CD4-positive, alpha-beta T cell treated with Interleukin-2 at 100 ng/mL for 4 hours (primary cell): ENCODE results near the gene CDYL2.
A peak's percentile ranks its signal among the peaks of the same experiment; 100 is the strongest.

ENCODE experiments used
- DNase-seq: peaks from one replicate; pipeline ENCODE4 v3.0.0-alpha.2; 2020; ENCODE audit warnings: low spot score

The CDYL2 gene

DNA sequence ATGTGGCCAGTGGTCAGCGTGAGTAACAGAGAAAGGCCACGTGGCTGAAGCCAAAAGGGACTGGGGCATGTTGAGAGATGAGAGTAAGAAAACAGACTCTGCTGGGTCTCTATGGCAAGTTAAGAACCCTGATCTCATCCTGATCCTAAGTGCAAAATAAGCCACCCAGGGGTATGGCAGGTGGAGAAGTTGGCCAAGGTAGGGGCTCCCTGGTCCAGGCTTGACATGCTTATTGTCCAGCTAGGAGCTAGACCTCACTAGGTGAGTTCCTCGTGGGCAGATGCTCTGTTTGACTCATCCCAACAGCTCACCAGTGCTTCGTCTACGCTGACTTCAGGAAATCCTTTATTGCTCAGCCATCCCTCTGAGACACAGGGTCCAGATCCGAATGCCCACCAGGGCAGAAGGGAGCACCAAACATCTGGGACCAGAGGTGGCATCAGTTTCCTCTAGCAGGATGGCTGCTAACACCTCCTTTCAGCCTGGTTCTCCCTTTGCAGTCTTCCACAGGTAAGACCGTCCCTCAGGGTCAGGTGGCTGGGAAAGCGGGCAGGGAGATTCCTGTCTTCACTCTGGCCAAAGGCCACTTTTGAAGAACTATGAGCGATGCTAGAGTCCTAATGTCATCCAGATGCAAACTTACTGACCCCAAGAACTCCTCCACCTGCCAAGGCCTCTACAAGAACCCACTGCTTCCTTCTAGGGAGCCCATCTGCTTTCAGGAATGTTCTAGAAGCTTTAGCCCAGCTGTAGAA lies 99.5 kb downstream of the CDYL2 start:
- DNase-seq, result no peak

DNA sequence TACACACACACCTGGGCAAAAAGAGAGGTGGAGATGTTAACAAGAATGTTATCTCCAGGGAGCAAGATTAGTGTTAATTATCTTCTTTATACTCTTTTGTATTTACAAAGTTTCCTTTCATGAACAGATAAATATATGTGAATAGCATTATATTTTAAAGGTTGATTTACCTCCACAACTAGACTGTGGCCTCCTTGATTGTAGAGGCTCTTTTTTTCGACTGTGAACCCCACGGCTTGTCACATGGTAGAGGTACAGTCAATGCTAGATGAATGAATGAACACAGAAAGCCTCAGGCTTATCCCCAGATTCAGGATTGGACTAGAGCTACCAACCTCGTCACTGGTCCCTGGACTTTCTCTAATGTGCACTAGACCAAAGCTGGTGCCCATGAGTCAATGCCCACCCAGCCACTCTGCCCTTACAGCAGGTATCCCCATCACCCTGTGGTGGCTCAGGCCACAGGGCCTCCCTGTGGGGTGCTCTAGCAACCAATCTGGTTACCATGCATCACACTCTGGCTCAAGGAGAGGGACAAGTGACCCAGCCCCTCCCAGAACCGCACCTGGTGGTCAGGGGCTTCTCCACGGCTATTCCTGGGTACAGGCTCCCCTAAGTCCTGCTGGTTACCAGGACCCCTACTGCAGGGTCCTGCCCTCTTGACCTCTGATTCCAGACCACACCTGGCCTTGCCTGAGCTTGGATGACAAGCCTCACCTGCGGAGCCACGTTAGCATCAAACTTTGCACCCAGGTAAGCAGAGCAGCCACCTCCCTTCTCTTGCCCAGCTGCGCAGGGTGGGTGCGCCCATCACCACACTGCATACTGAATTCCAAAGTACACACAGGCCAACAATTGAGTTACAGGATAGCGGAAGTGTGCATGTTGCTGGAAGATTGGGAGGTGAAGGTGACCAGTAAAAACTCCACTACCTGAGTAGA lies 101.0 kb downstream of the CDYL2 start:
- DNase-seq, result no peak

DNA sequence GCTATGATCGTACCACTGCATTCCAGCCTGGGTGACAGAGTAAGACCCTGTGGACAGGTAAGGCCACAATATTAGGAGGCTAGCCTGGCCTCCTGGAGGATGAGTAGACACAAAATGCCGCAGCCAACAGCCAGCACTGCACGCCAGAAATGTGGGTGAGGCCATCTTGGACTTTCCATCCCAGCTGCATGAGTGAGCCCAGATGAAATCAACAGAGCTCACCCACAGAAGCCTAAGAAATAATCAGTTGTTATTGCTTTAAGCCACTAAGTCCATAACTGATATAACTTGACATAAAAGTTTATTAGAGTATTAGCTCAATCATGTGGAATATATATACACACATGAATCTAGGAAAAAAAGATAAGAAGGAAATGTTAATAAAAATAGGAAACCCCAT lies 101.7 kb downstream of the CDYL2 start:
- no peak for DNase-seq

GRCh38 chr16:80700558-80700957 lies 103.8 kb downstream of the CDYL2 start:
- no peak for DNase-seq

DNA sequence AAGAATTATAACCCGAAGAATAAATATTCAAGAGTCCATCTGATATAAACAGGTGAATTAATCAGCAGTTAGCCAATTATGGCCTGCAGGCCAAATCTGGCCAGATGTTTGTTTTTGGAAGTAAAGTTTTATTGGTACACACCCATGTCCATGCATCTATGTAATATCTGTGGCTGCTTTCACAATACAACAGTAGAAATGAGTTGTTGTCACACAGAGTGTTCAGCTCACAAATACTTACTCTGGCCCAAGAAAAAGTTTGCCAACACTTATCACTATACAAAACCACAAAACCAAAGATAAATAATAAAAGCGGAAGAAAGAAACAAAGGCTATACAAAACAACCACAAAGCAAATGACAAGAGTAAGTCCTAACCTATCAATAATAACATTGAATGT lies 109.4 kb downstream of the CDYL2 start:
- no peak for DNase-seq

DNA sequence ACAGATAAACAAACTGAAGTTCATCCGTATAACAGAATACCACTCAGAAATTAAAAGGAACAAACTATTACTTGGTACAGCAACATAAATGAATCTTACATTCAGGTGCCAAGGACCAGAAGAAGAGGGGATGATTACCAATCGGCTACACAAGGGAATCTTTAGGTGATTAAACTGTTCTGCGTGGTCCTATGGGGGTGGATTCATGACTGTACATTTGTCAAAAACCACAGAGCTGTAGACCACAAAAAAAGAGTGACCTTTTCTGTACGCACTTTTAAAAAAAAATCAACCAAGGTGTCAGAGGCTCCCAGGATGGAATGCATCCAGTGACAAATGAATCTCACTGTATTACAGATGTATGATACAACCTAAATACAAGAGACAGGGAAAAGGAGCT lies 110.8 kb downstream of the CDYL2 start:
- DNase-seq, result no peak

DNA sequence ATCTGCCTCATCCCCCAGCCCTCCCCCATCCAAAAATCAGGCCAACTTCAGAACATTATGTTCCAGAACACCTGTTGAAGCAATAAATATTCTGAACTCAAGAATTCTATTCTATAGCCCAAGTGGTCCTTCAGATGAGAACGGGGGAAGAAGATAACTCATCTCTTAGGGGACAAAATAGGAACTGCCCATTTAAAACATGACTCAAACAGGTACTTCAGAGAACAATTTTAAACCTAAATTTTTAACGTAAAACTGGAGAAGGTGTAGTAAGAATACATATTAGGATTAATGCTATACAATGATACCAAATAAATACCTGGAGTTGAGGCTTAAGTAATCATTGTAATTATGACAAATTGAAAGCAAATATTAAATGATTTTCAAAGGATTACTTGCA lies 112.1 kb downstream of the CDYL2 start:
- DNase-seq, result no peak

GRCh38 chr16:80691111-80691741 lies 113.2 kb downstream of the CDYL2 start:
- no peak for DNase-seq

DNA sequence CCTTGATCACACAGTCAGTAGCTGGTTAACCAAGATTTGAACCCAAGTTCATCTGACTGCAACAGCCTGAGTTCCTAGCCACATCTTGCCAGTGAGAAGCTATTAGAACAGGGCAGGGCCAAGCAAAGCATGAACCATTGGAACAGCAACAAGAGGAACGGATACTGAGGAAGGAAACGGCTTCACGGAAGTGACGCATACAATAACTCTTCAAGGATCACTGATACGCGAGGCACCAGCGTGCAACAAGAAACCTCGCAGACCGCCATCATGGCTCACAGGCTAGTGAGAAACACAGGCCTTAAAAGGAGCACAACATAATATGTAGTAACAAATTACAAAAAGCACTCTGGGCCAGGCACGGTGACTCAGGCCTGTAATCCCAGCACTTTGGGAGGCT lies 114.9 kb downstream of the CDYL2 start:
- no peak for DNase-seq

- DNase-seq, result no peak
Measured at GRCh38 chr16:80687606-80688005, 116.8 kb downstream of the CDYL2 start.

DNA sequence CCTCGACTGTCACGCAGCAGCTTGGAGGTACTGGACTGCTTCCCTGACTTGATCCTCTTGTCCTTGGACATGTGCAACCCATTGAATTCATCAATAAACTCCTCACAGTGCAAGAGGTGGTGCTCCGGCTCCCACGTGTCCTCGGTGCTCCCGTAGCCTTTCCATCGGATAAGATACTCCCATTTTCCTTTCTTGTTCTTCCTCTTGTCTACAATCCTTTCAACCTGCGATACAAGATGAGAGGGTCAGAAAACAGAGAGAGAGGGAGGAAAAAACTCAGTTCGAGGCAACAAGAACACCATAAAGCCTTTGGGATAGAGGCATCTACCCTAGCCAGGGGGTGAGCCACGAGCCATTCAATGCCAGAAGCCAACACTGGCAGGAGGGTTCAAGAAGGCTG lies 119.5 kb downstream of the CDYL2 start:
- DNase-seq, result no peak

DNA sequence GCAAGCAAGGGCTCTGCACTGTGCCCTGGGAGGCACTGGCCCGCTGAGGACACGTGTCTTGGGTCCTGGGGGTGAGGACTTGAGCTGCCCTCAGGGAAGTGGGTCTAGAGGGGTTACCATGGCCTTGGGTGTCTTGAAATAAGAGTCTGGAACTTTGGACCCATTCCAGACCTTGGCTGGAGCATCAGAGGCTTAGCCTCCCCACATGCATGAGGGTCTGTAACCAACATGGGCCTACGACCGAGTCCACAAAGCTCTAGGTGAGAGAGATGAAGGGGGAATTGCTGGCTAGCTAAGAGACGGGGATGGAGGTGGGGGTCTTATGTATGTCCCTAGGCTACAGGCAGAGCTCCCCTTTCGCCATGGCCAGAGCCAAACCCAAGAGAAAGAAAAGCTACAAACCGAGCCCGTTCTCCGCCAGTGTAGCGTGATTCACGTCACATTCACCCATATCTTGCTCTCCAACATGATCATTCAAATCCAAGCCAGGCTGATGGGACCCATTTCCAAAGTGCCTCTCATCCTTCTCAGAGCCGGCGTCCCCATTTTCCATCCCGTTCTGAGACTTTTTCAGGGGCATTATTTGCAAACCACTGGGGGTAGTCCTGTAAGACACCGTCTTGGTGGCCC lies 120.1 kb downstream of the CDYL2 start:
- DNase-seq, result no peak

DNA sequence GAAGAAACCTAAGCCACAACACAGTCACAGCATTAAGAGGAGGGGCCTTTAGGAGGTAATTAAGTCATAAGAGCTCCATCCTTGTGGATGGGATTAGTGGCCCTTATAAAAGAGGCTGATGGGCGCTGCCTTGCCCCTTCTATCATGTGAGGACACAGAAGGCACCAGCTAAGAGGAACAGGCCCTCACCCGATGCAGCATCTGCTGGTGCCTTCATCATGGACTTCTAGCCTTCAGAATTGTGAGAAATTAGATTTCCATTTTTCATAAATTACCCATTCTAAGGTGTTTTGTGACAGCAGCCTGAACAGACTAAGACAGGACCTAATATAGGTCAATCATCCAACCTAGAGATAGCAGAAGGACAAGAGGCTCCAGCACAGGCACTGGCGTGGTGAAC lies 120.8 kb downstream of the CDYL2 start:
- DNase-seq, result no peak

DNA sequence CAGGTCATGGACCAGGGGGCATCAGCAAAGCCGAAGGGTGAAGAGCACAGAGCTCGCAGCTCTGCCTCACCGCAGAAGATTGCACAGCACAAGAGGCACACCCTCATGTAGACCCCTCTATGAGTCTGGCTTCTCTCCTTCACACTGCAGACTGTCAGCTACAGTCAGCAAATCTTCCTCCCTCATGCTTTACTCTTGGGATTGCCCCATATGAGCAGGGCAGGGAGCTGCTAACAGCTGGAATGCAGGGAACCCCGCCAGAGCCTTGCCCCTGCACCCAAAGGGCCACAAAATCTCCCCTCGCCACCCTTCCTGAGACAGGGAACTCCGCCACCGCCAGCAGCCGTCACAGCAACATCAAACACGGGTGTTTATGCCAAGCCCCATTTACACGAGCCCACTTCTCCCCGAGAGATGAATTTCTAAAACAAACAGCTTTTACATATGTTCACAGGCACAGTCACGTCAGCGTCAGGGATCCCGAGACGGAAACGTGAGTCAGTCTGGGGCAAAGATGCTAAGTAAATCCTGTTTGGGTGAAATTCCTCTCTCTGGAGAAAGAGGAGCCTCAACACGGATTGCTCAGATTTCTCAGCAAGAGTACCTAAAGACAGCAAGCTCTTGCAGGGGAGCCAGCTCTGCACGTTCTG lies 121.9 kb downstream of the CDYL2 start:
- no peak for DNase-seq

DNA sequence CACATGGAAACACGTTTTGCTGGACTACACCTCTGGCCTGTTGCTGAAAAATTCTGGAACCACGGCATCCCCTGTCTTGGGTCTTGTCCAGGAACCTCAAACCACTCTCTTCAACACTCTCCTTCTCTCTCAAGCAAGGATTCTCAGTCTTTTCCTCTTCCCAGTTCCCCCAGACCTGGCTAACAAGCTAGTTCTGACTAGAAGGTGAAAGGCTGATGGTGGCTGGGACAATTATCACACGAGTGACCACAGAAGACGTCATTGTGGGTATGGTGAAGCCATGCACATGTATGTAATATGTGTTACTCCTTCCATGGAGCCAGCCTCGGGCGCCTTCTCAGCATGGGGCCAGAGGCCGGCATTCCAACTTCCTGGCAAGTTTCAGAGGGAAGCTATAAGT lies 123.0 kb downstream of the CDYL2 start:
- DNase-seq, result no peak

DNA sequence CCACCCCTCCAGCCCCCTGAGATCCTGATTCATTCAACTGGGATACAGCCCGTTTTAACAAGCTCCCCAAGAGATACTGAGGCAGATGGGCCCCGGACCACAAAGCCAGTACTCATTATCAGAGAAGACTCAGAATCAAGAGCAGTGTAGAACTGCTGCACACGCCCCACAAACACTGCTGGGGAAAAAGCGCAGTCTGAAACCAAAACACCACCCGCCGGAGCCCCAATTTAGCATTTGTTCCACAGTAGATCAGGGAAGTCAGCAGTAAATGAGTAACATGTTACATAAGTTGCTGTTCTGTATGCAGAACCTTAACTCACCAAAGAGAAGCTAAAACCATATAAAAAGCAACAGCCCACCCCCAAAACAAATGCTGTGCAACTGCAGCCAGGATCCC lies 123.6 kb downstream of the CDYL2 start:
- no peak for DNase-seq

GRCh38 chr16:80680046-80680445 lies 124.4 kb downstream of the CDYL2 start:
- no peak for DNase-seq

- no peak for DNase-seq
Measured at GRCh38 chr16:80674884-80675283, 129.5 kb downstream of the CDYL2 start.

GRCh38 chr16:80672379-80672778 lies 132.0 kb downstream of the CDYL2 start:
- no peak for DNase-seq

DNA sequence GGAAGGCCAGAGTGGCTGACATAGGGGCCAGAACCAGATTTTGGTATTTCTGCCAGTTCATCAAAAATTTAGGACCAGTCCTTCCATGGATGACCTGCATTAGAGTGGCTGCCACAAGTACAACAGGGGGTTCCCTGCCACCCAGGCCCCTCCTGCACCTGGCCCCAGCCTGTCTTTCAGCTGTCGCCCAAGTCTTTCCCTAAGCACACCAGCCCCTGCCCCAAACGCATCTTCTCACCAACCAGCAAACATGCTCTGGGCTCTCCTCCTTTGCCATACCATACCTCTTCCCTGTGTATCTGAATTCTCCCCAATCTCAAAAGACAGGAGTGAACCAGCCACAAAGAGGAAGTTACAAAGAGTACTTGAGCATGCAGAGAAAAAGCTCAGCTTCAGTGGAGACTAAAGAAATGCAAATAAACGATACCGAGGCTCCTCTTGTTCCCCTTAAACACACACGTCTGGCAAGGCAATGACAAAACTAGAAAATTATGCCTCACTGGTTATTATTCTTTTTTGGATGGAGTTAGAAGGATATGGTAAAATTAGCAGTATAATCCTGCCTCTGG lies 133.0 kb downstream of the CDYL2 start:
- DNase-seq, result no peak

DNA sequence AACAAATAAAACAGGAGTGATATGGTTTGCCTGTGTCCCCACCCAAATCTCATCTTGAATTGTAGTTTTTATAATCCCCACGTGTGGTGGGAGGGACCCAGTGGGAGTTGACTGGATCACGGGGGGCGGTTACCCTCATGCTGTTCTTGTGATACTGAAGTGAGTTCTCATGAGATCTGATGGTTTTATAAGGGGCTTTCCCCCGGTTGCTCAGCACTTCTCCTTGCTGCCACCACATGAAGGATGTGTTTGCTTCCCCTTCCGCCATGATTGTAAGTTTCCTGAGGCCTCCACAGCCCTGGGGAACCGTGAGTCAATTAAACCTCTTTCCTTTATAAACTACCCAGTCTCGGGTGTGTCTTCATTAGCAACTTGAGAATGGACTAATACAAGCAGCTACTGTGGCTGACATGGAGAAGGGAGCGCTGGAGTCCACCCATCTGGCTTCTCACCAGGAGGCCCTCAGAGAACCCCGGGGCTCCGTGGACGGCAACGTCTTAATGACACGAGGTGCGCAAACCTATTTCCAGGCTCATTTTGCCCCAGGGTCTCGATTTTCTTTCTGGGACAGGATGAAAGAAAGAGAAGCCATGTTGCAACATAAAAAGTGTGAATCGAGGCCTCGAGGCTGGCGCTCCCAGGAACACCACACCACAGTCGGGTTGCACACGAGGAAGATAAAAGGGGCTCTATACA lies 134.1 kb downstream of the CDYL2 start:
- DNase-seq, result peak; percentile 38
